Testis (tissue), 2 donors: ENCODE measurements around the gene STARD13.

ENCODE experiments used
- CTCF ChIP-seq, 3 experiments: fragments of 450-650 bp in 2 of 3; fragments of 200-600 bp in 1 of 3; sonication (generic) in 1 of 3; IDR thresholded peaks; one replicate each; pipeline ENCODE4 v1.5.1; 2016 to 2019; ENCODE audit warnings: antibody characterized with exemption in 3 of 3, mild to moderate bottlenecking in 2 of 3, moderate library complexity in 1 of 3
- POLR2A ChIP-seq: fragments of 450-650 bp; IDR thresholded peaks from one replicate; pipeline ENCODE4 v1.6.1; 2017; ENCODE audit warnings: antibody characterized with exemption, mild to moderate bottlenecking, moderate library complexity

- TF ChIP-seq POLR2A = no peak
- TF ChIP-seq CTCF (IDR thresholded peaks at IDR 0.05) = no peak
Measured at GRCh38 chr13:33334831-33335230, 49.3 kb upstream of the STARD13 start.
